ENCODE results near the gene ZNF446.

ZNF446 gene

GRCh38 chr19:58477871-58478270 lies 1.7 kb downstream of the ZNF446 start:
- H3K79me2 ChIP-seq (ENCODE audit: insufficient read depth, low read length) = no peaks in the 10 kb centered on the region
- H2AFZ ChIP-seq (ENCODE audit: low read length) = no peak overlapping the region
- peaks cover 24% of the 10 kb centered on the region for H3K4me1 ChIP-seq (ENCODE audit: insufficient read depth, low read length, poor library complexity, severe bottlenecking)
- no peak for TF ChIP-seq EZH2phosphoT487 (IDR thresholded peaks at IDR 0.05; ENCODE audit: borderline replicate concordance)
- TF ChIP-seq, protein P1, sequence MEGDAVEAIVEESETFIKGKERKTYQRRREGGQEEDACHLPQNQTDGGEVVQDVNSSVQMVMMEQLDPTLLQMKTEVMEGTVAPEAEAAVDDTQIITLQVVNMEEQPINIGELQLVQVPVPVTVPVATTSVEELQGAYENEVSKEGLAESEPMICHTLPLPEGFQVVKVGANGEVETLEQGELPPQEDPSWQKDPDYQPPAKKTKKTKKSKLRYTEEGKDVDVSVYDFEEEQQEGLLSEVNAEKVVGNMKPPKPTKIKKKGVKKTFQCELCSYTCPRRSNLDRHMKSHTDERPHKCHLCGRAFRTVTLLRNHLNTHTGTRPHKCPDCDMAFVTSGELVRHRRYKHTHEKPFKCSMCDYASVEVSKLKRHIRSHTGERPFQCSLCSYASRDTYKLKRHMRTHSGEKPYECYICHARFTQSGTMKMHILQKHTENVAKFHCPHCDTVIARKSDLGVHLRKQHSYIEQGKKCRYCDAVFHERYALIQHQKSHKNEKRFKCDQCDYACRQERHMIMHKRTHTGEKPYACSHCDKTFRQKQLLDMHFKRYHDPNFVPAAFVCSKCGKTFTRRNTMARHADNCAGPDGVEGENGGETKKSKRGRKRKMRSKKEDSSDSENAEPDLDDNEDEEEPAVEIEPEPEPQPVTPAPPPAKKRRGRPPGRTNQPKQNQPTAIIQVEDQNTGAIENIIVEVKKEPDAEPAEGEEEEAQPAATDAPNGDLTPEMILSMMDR (conservative IDR thresholded peaks at IDR 0.05; ENCODE audit: low read length) = no peak
- no peaks in the 10 kb centered on the region for H3K9me3 ChIP-seq (ENCODE audit: insufficient read depth, low read depth, low read length)
- H3K4me3 ChIP-seq (ENCODE audit: low read length, poor library complexity, severe bottlenecking) = no peak overlapping the region
- peak overlapping the region; percentile 88 for H3K9ac ChIP-seq (ENCODE audit: low read depth, low read length, poor library complexity, severe bottlenecking)
- no peaks in the 10 kb centered on the region for H3F3A ChIP-seq (ENCODE audit: low read depth)
- H3K9me2 ChIP-seq (replicated peaks; ENCODE audit: low read depth, low read length) = no peaks in the 10 kb centered on the region
- H3K36me3 ChIP-seq (ENCODE audit: insufficient read depth, low read length) = peaks cover 2% of the 10 kb centered on the region; the same call in 1 of the 2 replicates
- no peaks in the 10 kb centered on the region for H4K20me1 ChIP-seq (ENCODE audit: insufficient read depth, low read length, poor library complexity, severe bottlenecking)
- H3K4me2 ChIP-seq (ENCODE audit: low read depth, low read length, poor library complexity, severe bottlenecking) = peak overlapping the region; percentile 83
- no peaks in the 10 kb centered on the region for H3K27me3 ChIP-seq (ENCODE audit: insufficient read depth, low read length, poor library complexity, severe bottlenecking)

DNA sequence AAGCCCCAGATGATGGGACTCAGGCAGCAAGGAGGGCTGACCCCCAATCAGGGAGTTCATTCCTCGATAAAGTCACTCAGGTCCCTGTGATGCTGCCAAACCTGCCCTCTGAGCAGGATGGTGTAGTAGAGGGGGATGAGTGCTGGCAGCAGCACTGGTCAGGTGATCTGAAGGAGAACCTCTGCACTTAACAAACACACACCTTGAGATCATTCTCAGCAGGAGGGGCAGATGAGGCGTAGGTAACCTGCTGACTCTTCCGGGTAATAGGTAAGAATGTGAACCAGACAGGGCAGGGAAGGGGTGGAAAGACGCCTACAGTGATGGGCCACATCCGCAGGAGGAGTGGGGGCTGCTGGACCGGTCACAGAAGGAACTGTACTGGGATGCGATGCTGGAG lies 3.2 kb downstream of the ZNF446 start:
- Histone ChIP-seq H2AFZ (ENCODE audit: low read length) (no peak overlapping the region), H3K79me2 (ENCODE audit: insufficient read depth, low read length) (no peaks in the 10 kb centered on the region), H3K9me2 (replicated peaks; ENCODE audit: low read depth, low read length) (no peaks in the 10 kb centered on the region), H3K4me1 (ENCODE audit: insufficient read depth, low read length, poor library complexity, severe bottlenecking) (peaks cover 24% of the 10 kb centered on the region), H3K9me3 (ENCODE audit: insufficient read depth, low read depth, low read length) (no peaks in the 10 kb centered on the region), H3K27me3 (ENCODE audit: insufficient read depth, low read length, poor library complexity, severe bottlenecking) (no peaks in the 10 kb centered on the region), H3K9ac (ENCODE audit: low read depth, low read length, poor library complexity, severe bottlenecking) (no peak overlapping the region), H3K4me2 (ENCODE audit: low read depth, low read length, poor library complexity, severe bottlenecking) (no peak overlapping the region), H3K4me3 (ENCODE audit: low read length, poor library complexity, severe bottlenecking) (no peak overlapping the region), H4K20me1 (ENCODE audit: insufficient read depth, low read length, poor library complexity, severe bottlenecking) (no peaks in the 10 kb centered on the region), H3K36me3 (ENCODE audit: insufficient read depth, low read length) (no peaks in the 10 kb centered on the region), H3F3A (ENCODE audit: low read depth) (no peaks in the 10 kb centered on the region)
- TF ChIP-seq, protein P1 (conservative IDR thresholded peaks at IDR 0.05; ENCODE audit: low read length) = no peak
- no peak for TF ChIP-seq EZH2phosphoT487 (IDR thresholded peaks at IDR 0.05; ENCODE audit: borderline replicate concordance)

- no peak overlapping the region for H3K9ac ChIP-seq (ENCODE audit: low read depth, low read length, poor library complexity, severe bottlenecking)
- H2AFZ ChIP-seq (ENCODE audit: low read length) = no peak overlapping the region
- no peaks in the 10 kb centered on the region for H4K20me1 ChIP-seq (ENCODE audit: insufficient read depth, low read length, poor library complexity, severe bottlenecking)
- peaks cover 20% of the 10 kb centered on the region for H3K4me1 ChIP-seq (ENCODE audit: insufficient read depth, low read length, poor library complexity, severe bottlenecking)
- no peaks in the 10 kb centered on the region for H3K9me3 ChIP-seq (ENCODE audit: insufficient read depth, low read depth, low read length)
- H3K36me3 ChIP-seq (ENCODE audit: insufficient read depth, low read length) = no peaks in the 10 kb centered on the region
- TF ChIP-seq, protein P1 (conservative IDR thresholded peaks at IDR 0.05; ENCODE audit: low read length) = no peak
- no peak for TF ChIP-seq EZH2phosphoT487 (IDR thresholded peaks at IDR 0.05; ENCODE audit: borderline replicate concordance)
- no peaks in the 10 kb centered on the region for H3F3A ChIP-seq (ENCODE audit: low read depth)
- H3K4me2 ChIP-seq (ENCODE audit: low read depth, low read length, poor library complexity, severe bottlenecking) = no peak overlapping the region
- no peak overlapping the region for H3K4me3 ChIP-seq (ENCODE audit: low read length, poor library complexity, severe bottlenecking)
- no peaks in the 10 kb centered on the region for H3K79me2 ChIP-seq (ENCODE audit: insufficient read depth, low read length)
- H3K27me3 ChIP-seq (ENCODE audit: insufficient read depth, low read length, poor library complexity, severe bottlenecking) = no peaks in the 10 kb centered on the region
- no peaks in the 10 kb centered on the region for H3K9me2 ChIP-seq (replicated peaks; ENCODE audit: low read depth, low read length)
Observed at GRCh38 chr19:58479736-58480480, 3.8 kb downstream of the ZNF446 start.
